SU-DHL-6 (cell line): ENCODE results near the gene CDK19.

Source experiments
- CTCF ChIP-seq: fragments of 200-600 bp; sonication (generic); IDR thresholded peaks from one replicate; pipeline ENCODE4 v1.5.1; 2017; ENCODE audit warnings: antibody characterized with exemption, mild to moderate bottlenecking, low read length, moderate library complexity; ENCODE audit not compliant: insufficient read depth, poor library complexity, severe bottlenecking
- EZH2phosphoT487 ChIP-seq: fragments of 200-600 bp; sonication (generic), shearing (Covaris generic); conservative IDR thresholded peaks from 2 replicates; pipeline ENCODE4 v1.6.1; 2018; ENCODE audit warnings: mild to moderate bottlenecking, antibody characterized with exemption, low read length, moderate library complexity, mixed read lengths

- TF ChIP-seq CTCF (no peak), EZH2phosphoT487 (no peak)
Measured at GRCh38 chr6:110596354-110596753, 218.9 kb downstream of the CDK19 start.
